Body of pancreas (tissue), 4 donors: Measurements from ENCODE around the gene TENM4.

Experiments used
- POLR2A ChIP-seq, 3 donors: fragments of 450-650 bp; IDR thresholded peaks; one replicate each; pipeline ENCODE4 v1.6.1; 2016; ENCODE audit warnings: antibody characterized with exemption in 3 of 3, mild to moderate bottlenecking in 2 of 3
- TF ChIP-seq, protein P1 (sequence below), 7 experiments: fragments of 450-650 bp in 4 of 7; fragments of 200-600 bp in 3 of 7; sonication (generic) in 3 of 7; IDR thresholded peaks; one replicate each; pipeline ENCODE4 v1.5.1; 2016 to 2019; ENCODE audit warnings: antibody characterized with exemption in 7 of 7

DNA sequence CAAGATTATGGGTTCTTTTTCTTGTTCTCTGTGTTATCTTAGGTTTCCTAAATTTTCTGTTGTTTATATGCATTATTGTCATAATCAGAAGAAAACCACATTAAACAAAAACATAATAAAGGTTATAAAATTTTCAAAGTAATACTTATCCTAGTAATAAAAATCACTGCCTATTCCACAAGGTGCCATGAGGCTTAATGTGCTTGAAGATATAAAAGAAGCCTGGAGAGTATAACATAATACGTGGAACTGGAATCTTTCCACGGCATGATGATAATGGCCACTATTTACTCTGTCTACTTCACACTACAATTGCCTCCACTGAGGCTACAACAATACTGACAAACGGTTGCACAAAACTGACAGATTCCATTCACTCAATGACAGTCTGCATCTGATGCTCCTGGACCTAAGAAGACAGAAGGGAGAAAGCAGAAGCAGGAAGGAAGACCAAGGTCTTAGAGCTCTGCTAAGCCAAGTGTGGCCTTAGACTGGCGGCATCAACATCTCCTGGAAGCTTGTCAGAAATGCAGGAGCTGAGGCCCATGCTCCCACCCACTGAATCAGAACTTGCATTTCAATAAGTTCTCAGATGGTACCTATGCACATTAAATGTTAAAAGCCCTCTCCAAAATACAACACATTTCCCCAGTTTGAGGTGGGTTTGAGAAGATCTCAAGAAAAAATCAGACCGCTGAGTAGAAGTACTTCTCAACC, 13.1 kb downstream of the TENM4 start:
- TF ChIP-seq, protein P1, sequence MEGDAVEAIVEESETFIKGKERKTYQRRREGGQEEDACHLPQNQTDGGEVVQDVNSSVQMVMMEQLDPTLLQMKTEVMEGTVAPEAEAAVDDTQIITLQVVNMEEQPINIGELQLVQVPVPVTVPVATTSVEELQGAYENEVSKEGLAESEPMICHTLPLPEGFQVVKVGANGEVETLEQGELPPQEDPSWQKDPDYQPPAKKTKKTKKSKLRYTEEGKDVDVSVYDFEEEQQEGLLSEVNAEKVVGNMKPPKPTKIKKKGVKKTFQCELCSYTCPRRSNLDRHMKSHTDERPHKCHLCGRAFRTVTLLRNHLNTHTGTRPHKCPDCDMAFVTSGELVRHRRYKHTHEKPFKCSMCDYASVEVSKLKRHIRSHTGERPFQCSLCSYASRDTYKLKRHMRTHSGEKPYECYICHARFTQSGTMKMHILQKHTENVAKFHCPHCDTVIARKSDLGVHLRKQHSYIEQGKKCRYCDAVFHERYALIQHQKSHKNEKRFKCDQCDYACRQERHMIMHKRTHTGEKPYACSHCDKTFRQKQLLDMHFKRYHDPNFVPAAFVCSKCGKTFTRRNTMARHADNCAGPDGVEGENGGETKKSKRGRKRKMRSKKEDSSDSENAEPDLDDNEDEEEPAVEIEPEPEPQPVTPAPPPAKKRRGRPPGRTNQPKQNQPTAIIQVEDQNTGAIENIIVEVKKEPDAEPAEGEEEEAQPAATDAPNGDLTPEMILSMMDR (IDR thresholded peaks at IDR 0.05), result no peak
- no peak for TF ChIP-seq POLR2A (IDR thresholded peaks at IDR 0.05)
